Stomach smooth muscle (tissue), 2 donors: ENCODE measurements around the gene PCA3.

Experiments
- H3K27ac ChIP-seq: one replicate; pipeline ENCODE4 v1.7.0; 2013; ENCODE audit warnings: mild to moderate bottlenecking, low read length, inconsistent platforms
- H3K27me3 ChIP-seq, 2 donors: one replicate each; pipeline ENCODE4 v1.7.0; 2013; ENCODE audit warnings: low read length in 2 of 2; ENCODE audit not compliant: insufficient read depth in 2 of 2, control insufficient read depth in 1 of 2
- H3K36me3 ChIP-seq, 2 donors: one replicate each; pipeline ENCODE4 v1.7.0; 2013; ENCODE audit warnings: low read length in 2 of 2; ENCODE audit not compliant: control insufficient read depth in 2 of 2, insufficient read depth in 2 of 2
- H3K4me1 ChIP-seq: one replicate; pipeline ENCODE4 v1.7.0; 2013; ENCODE audit warnings: low read length; ENCODE audit not compliant: control insufficient read depth, insufficient read depth
- H3K4me3 ChIP-seq, 2 donors: one replicate each; pipeline ENCODE4 v1.7.0; 2013; ENCODE audit warnings: low read length in 2 of 2
- H3K9ac ChIP-seq, 2 donors: one replicate each; pipeline ENCODE4 v1.7.0; 2013; ENCODE audit warnings: low read length in 2 of 2, mild to moderate bottlenecking in 1 of 2
- H3K9me3 ChIP-seq, 2 donors: one replicate each; pipeline ENCODE4 v1.7.0; 2013; ENCODE audit warnings: low read length in 2 of 2; ENCODE audit not compliant: control insufficient read depth in 2 of 2
- donor health status: healthy.
- donor health status: Pancreatic carcinoma.

The PCA3 gene

GRCh38 chr9:76793784-76794431 lies 29.7 kb downstream of the PCA3 start:
- Histone ChIP-seq H3K4me3 (no peak overlapping the region), H3K9me3 (no peaks in the 10 kb centered on the region), H3K9ac (no peak overlapping the region), H3K27ac (no peak overlapping the region), H3K4me1 (no peaks in the 10 kb centered on the region), H3K36me3 (peaks cover 5 to 6% of the 10 kb centered on the region in 2 donors), H3K27me3 (no peaks in the 10 kb centered on the region)

GRCh38 chr9:76796296-76796695 lies 32.1 kb downstream of the PCA3 start:
- peaks cover 3 to 5% of the 10 kb centered on the region in 2 donors for H3K36me3 ChIP-seq
- no peaks in the 10 kb centered on the region for H3K27me3 ChIP-seq
- H3K4me1 ChIP-seq, result no peaks in the 10 kb centered on the region
- no peaks in the 10 kb centered on the region for H3K9me3 ChIP-seq
- H3K9ac ChIP-seq, result no peak overlapping the region
- no peak overlapping the region for H3K4me3 ChIP-seq
- H3K27ac ChIP-seq, result no peak overlapping the region

GRCh38 chr9:76798527-76798926 lies 34.3 kb downstream of the PCA3 start:
- Histone ChIP-seq H3K27me3 (no peaks in the 10 kb centered on the region), H3K27ac (no peak overlapping the region), H3K9ac (no peak overlapping the region), H3K9me3 (no peaks in the 10 kb centered on the region), H3K36me3 (peaks cover 5 to 7% of the 10 kb centered on the region in 2 donors), H3K4me3 (no peak overlapping the region), H3K4me1 (no peaks in the 10 kb centered on the region)

- Histone ChIP-seq H3K4me3 (no peak overlapping the region), H3K9ac (no peak overlapping the region), H3K27me3 (no peaks in the 10 kb centered on the region), H3K27ac (no peak overlapping the region), H3K36me3 (peaks cover 10 to 12% of the 10 kb centered on the region in 2 donors), H3K4me1 (no peaks in the 10 kb centered on the region), H3K9me3 (no peaks in the 10 kb centered on the region)
Measured at GRCh38 chr9:76799473-76799872, 35.2 kb downstream of the PCA3 start.

GRCh38 chr9:76800901-76801300 lies 36.7 kb downstream of the PCA3 start:
- no peak overlapping the region for H3K27ac ChIP-seq
- no peak overlapping the region for H3K4me3 ChIP-seq
- H3K9me3 ChIP-seq, result no peaks in the 10 kb centered on the region
- H3K9ac ChIP-seq, result no peak overlapping the region
- peaks cover 11 to 13% of the 10 kb centered on the region in 2 donors for H3K36me3 ChIP-seq
- H3K27me3 ChIP-seq, result no peaks in the 10 kb centered on the region
- H3K4me1 ChIP-seq, result no peaks in the 10 kb centered on the region

GRCh38 chr9:76803083-76803482 lies 38.8 kb downstream of the PCA3 start:
- H3K9me3 ChIP-seq, result no peaks in the 10 kb centered on the region
- H3K27ac ChIP-seq, result no peak overlapping the region
- H3K9ac ChIP-seq, result no peak overlapping the region
- no peaks in the 10 kb centered on the region for H3K4me1 ChIP-seq
- peaks cover 13% of the 10 kb centered on the region in 2 donors for H3K36me3 ChIP-seq
- no peak overlapping the region for H3K4me3 ChIP-seq
- H3K27me3 ChIP-seq, result no peaks in the 10 kb centered on the region

GRCh38 chr9:76803762-76804161 lies 39.5 kb downstream of the PCA3 start:
- no peaks in the 10 kb centered on the region for H3K9me3 ChIP-seq
- H3K27ac ChIP-seq, result no peak overlapping the region
- no peaks in the 10 kb centered on the region for H3K4me1 ChIP-seq
- peaks cover 13 to 15% of the 10 kb centered on the region in 2 donors for H3K36me3 ChIP-seq
- H3K9ac ChIP-seq, result no peak overlapping the region
- H3K4me3 ChIP-seq, result no peak overlapping the region
- H3K27me3 ChIP-seq, result no peaks in the 10 kb centered on the region

GRCh38 chr9:76808636-76809035 lies 44.4 kb downstream of the PCA3 start:
- no peaks in the 10 kb centered on the region for H3K27me3 ChIP-seq
- H3K36me3 ChIP-seq, result peaks cover 12 to 13% of the 10 kb centered on the region in 2 donors
- no peak overlapping the region for H3K27ac ChIP-seq
- no peaks in the 10 kb centered on the region for H3K9me3 ChIP-seq
- peaks cover 10% of the 10 kb centered on the region for H3K4me1 ChIP-seq
- no peak overlapping the region for H3K4me3 ChIP-seq
- no peak overlapping the region for H3K9ac ChIP-seq

GRCh38 chr9:76810377-76810957 lies 46.2 kb downstream of the PCA3 start:
- H3K27ac ChIP-seq, result no peak overlapping the region
- no peak overlapping the region for H3K4me3 ChIP-seq
- H3K9ac ChIP-seq, result peak overlapping the region in 1 of 2 donors; percentile 24
- H3K4me1 ChIP-seq, result peaks cover 12% of the 10 kb centered on the region
- H3K36me3 ChIP-seq, result peaks cover 2 to 7% of the 10 kb centered on the region in 2 donors
- H3K9me3 ChIP-seq, result no peaks in the 10 kb centered on the region
- no peaks in the 10 kb centered on the region for H3K27me3 ChIP-seq

- no peak overlapping the region for H3K9ac ChIP-seq
- no peak overlapping the region for H3K27ac ChIP-seq
- no peaks in the 10 kb centered on the region for H3K27me3 ChIP-seq
- H3K4me3 ChIP-seq, result no peak overlapping the region
- H3K9me3 ChIP-seq, result no peaks in the 10 kb centered on the region
- peaks cover 2 to 3% of the 10 kb centered on the region in 2 donors for H3K36me3 ChIP-seq
- H3K4me1 ChIP-seq, result peaks cover 18% of the 10 kb centered on the region
Measured at GRCh38 chr9:76812591-76812990, 48.4 kb downstream of the PCA3 start.

- Histone ChIP-seq H3K4me1 (peaks cover 30% of the 10 kb centered on the region), H3K27me3 (no peaks in the 10 kb centered on the region), H3K9ac (peak overlapping the region in 1 of 2 donors; percentile 25), H3K4me3 (no peak overlapping the region), H3K36me3 (peaks cover 0 to 3% of the 10 kb centered on the region in 2 donors), H3K27ac (peak overlapping the region; percentile 87), H3K9me3 (no peaks in the 10 kb centered on the region)
Measured at GRCh38 chr9:76817489-76817888, 53.3 kb downstream of the PCA3 start.
